GM19035 (cell line): Measurements from ENCODE around the gene DHX8.

Source experiments
- ATAC-seq: cut with Tn5 transposase; IDR thresholded peaks from one replicate; pipeline ENCODE4 v1.9.1; 2021; ENCODE audit not compliant: unreplicated experiment

The DHX8 gene

GRCh38 chr17:43572368-43572980, 88.7 kb downstream of the DHX8 start:
- ATAC-seq, result no peak

- ATAC-seq, result no peak
These were observed 90.0 kb downstream of the DHX8 start for GRCh38 chr17:43573579-43574321.

GRCh38 chr17:43574348-43574747, 90.6 kb downstream of the DHX8 start:
- ATAC-seq, result no peak

GRCh38 chr17:43574896-43575525, 91.2 kb downstream of the DHX8 start:
- ATAC-seq, result no peak
